ENCODE measurements around the gene ALS2CL. TPM values are rescaled to one million over a fixed set of nuclear protein-coding genes. Genes with fewer than 3 reads are reported as not detected.

ALS2CL gene
- total and polyA plus RNA-seq, 8 donors = 7.6 to 74.4 (median 12.7) TPM

DNA sequence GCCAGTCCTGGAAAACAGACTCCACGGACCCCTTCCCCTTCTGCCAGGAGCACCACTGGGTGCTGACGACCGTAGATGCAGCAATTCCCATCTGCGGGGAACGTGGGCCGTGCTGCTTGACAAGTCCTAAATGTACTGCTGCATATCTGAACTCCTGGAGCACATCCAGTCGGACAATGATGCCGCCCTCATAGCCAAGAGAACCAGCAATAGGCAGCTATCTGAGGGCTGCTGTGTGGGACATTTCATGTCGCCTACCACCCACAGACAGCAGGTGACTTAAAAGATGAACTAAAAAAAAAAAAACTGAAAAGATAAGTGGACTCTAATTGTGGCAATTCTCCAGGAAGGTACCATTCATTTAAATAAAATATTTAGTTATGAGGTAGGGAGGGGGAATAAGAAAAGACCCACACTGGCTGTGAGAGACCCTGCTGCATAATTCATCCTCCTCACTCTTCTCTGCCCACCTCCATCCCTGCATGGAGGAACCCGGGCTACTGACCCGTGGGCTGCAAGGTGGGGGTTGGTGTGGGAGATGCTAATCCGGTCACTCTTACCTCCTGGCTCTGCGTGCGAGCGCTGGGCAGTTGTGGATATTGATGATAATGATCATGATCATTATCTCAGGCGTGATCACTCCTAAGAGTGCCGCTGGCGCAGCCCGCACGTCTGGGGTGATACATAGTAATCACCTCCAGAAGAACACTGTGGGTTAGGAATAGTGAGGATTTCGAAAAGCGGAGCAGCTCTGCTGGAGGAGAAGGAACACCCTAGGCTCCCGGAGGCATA is 28.3 kb downstream of the ALS2CL start:
- no peaks in the 10 kb centered on the region for H3K36me3 ChIP-seq
- H3K27me3 ChIP-seq = no peaks in the 10 kb centered on the region
- peaks cover 0 to 5% of the 10 kb centered on the region in 2 donors for H3K4me1 ChIP-seq
- no peaks in the 10 kb centered on the region for H3K9me3 ChIP-seq
- H3K4me3 ChIP-seq = no peak overlapping the region
- ATAC-seq = no peak
- intact Hi-C loops (cut with DNase I) = no loop called here
- peak in 1 of 4 donors; percentile 68 for DNase-seq
- no peak overlapping the region for H3K27ac ChIP-seq
- TF ChIP-seq, protein P1, sequence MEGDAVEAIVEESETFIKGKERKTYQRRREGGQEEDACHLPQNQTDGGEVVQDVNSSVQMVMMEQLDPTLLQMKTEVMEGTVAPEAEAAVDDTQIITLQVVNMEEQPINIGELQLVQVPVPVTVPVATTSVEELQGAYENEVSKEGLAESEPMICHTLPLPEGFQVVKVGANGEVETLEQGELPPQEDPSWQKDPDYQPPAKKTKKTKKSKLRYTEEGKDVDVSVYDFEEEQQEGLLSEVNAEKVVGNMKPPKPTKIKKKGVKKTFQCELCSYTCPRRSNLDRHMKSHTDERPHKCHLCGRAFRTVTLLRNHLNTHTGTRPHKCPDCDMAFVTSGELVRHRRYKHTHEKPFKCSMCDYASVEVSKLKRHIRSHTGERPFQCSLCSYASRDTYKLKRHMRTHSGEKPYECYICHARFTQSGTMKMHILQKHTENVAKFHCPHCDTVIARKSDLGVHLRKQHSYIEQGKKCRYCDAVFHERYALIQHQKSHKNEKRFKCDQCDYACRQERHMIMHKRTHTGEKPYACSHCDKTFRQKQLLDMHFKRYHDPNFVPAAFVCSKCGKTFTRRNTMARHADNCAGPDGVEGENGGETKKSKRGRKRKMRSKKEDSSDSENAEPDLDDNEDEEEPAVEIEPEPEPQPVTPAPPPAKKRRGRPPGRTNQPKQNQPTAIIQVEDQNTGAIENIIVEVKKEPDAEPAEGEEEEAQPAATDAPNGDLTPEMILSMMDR (IDR thresholded peaks at IDR 0.05) = no peak

DNA sequence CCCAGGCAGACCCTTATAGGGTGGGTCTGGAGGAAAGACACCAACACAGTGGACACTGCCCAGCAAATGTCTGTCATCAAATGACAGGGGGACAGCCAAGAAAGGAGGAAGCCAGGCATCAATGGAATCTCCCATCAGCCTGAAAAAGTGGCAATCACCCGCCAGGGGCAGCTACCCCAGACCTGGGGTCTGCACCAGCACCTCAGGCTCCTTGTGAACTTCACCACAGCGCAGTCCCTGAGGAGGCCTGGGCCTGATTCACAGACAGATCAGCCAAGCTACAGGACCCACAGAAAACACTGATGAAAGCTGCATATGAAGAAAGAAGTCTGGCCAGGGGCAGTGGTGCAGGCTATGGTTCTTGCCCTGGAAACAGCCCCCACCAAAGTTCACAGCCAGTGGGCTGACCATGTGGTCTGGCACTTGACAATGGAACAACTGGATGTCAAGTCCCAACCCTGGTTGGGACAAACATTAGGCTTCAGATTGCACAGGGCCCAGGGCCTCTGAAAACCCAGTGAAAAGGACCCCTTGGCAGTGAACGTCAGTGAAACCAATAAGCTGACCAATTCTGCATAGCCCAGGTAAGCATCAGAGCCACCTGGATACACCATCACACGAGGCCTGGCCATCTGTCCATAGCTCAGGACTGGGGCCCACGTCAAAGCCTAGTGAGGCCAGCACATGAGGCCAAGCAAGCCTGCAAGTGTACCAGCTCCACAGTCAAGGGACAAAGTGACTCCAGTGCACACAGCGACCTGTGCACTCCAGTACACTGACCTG is 29.1 kb downstream of the ALS2CL start:
- Histone ChIP-seq H3K4me1 (peaks cover 0 to 5% of the 10 kb centered on the region in 2 donors), H3K4me3 (no peak overlapping the region), H3K27ac (no peak overlapping the region), H3K9me3 (no peaks in the 10 kb centered on the region), H3K36me3 (no peaks in the 10 kb centered on the region), H3K27me3 (no peaks in the 10 kb centered on the region)
- intact Hi-C loops (cut with DNase I) = no loop called here
- TF ChIP-seq, protein P1 (IDR thresholded peaks at IDR 0.05) = no peak
- no peak for ATAC-seq
- peak in 1 of 4 donors; percentile 27 for DNase-seq

DNA sequence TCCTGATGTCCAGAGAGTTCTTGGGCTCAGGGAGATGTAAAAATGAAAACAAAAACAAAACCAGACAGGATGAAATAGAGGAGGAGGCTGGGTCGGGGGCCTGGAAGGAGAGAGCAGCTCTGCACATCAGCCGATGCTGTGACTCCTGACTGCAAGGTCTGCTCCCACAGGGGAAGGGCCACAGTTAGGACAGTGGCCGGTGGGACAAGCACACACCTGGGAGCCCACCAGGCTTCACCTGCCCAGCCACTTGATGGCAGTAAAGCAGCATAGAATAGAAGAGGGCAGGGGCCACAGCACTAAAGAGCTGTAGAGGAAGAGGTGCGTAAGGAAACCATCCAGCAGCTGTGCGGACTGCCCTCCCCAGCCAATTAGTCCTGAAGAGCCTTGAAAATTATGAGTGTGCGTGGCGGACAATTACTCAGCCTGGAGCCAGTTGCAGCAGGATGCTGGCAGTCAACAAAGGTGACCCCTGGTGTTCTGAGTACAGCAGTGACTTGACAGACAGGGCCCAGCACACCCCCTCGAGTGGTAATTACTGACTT is 29.8 kb downstream of the ALS2CL start:
- H3K36me3 ChIP-seq = no peaks in the 10 kb centered on the region
- H3K27ac ChIP-seq = no peak overlapping the region
- intact Hi-C loops (cut with DNase I) = no loop called here
- TF ChIP-seq, protein P1 (IDR thresholded peaks at IDR 0.05) = no peak
- no peaks in the 10 kb centered on the region for H3K27me3 ChIP-seq
- H3K4me3 ChIP-seq = no peak overlapping the region
- H3K9me3 ChIP-seq = no peaks in the 10 kb centered on the region
- ATAC-seq = peak; percentile 29
- DNase-seq = peak in 2 of 4 donors; percentile 19 to 39
- H3K4me1 ChIP-seq = peaks cover 0 to 5% of the 10 kb centered on the region in 2 donors

DNA sequence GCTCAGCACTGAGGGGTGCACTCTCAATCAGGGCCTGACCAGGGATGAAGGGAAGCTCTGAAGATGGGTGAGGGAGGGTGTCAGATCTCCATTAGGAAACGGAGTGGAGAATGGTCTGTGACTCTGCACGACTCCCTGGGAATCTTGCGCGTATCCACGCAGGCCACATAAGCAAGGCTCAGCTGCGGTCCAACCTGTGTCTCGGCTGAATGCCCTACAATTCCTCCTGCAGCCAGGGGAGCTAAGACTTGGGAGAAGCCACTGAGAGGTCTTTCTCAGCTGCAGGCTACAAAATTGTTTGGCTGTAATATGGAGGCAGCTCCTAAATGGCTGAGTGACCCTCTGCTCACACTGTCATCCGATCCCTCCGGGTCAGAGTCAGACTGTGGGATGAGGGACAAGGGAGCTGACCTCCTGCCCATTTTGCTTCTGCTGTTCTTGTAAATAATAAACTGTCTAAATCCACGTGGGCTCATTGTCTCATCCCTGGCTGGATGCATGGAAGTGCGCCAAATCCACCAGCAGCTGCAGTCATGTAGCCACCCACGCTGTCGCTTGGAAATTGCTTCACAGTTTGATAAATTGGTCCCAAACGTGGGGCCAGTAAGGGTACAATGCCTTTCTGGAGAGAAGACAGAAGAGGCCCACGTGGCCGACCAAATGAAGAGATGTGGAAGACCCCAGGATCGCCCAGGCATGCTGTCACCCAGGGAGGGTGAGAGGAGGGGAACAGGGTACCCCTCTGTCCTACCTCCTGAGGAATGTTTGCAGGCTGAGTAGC is 30.5 kb downstream of the ALS2CL start:
- Histone ChIP-seq H3K9me3 (no peaks in the 10 kb centered on the region), H3K27me3 (no peaks in the 10 kb centered on the region), H3K4me3 (no peak overlapping the region), H3K27ac (no peak overlapping the region), H3K4me1 (peaks cover 0 to 5% of the 10 kb centered on the region in 2 donors), H3K36me3 (no peaks in the 10 kb centered on the region)
- ATAC-seq (no peak), DNase-seq (peak in 3 of 4 donors; percentile 39 to 64 (median 48))
- intact Hi-C loops (cut with DNase I) = no loop called here
- TF ChIP-seq, protein P1 (IDR thresholded peaks at IDR 0.05) = no peak
